Vagina (tissue), 2 donors: ENCODE data around the gene MRAS.

Source experiments
- POLR2AphosphoS5 ChIP-seq, 2 donors: sonication (generic); formaldehyde crosslinking; IDR thresholded peaks; one replicate each; pipeline ENCODE4 v1.9.0; 2017; ENCODE audit warnings: antibody characterized with exemption in 2 of 2, mild to moderate bottlenecking in 2 of 2, low read depth in 1 of 2; ENCODE audit not compliant: insufficient read depth in 1 of 2
- TF ChIP-seq, protein P1 (sequence below), 3 experiments: fragments of 450-650 bp in 2 of 3; fragments of 200-600 bp in 1 of 3; sonication (generic) in 1 of 3; IDR thresholded peaks; one replicate each; pipeline ENCODE4 v1.5.1; 2017 to 2019; ENCODE audit warnings: antibody characterized with exemption in 3 of 3, mild to moderate bottlenecking in 2 of 3, moderate library complexity in 2 of 3

DNA sequence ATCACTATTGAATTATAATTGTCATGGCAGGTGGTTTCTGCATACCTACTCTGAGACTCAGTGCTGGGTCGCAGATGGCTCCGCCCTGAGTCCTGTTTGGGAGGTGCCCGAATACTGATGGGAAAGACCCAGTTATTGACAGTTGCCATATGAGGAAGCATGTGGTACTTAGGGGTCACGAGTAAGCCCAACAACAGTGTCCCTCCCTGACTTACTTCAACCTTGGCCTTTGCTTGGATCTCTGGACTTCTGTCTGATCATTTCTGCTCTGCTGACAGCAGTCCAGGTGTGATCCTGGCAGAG, 16.8 kb downstream of the MRAS start:
- TF ChIP-seq, protein P1, sequence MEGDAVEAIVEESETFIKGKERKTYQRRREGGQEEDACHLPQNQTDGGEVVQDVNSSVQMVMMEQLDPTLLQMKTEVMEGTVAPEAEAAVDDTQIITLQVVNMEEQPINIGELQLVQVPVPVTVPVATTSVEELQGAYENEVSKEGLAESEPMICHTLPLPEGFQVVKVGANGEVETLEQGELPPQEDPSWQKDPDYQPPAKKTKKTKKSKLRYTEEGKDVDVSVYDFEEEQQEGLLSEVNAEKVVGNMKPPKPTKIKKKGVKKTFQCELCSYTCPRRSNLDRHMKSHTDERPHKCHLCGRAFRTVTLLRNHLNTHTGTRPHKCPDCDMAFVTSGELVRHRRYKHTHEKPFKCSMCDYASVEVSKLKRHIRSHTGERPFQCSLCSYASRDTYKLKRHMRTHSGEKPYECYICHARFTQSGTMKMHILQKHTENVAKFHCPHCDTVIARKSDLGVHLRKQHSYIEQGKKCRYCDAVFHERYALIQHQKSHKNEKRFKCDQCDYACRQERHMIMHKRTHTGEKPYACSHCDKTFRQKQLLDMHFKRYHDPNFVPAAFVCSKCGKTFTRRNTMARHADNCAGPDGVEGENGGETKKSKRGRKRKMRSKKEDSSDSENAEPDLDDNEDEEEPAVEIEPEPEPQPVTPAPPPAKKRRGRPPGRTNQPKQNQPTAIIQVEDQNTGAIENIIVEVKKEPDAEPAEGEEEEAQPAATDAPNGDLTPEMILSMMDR (IDR thresholded peaks at IDR 0.05) = no peak
- no peak for TF ChIP-seq POLR2AphosphoS5 (IDR thresholded peaks at IDR 0.05; ENCODE audit: insufficient read depth in 1 of 2, low read depth in 1 of 2)
